Smooth muscle cell (in vitro differentiated cells): ENCODE results near the gene LANCL1. TPM values are rescaled to one million over a fixed set of nuclear protein-coding genes. Genes with fewer than 3 reads are reported as not detected.

Source experiments
- DNase-seq: peaks from one replicate; lab custom pipeline; 2025; ENCODE audit not compliant: unreplicated experiment; lab: John Stamatoyannopoulos, UW
- H2AFZ ChIP-seq: fragments of 200-600 bp; sonication (generic); 2 replicates; pipeline ENCODE4 v1.6.0; 2016; ENCODE audit warnings: antibody characterized with exemption, low read depth, mild to moderate bottlenecking
- H3F3A ChIP-seq: fragments of 200-600 bp; sonication (generic); 2 replicates; pipeline ENCODE4 v1.6.0; 2017; ENCODE audit warnings: antibody characterized with exemption, low read depth
- H3K27ac ChIP-seq: fragments of 200-600 bp; sonication (generic); 2 replicates; pipeline ENCODE4 v1.5.1; 2016; ENCODE audit warnings: low read depth, mild to moderate bottlenecking
- H3K27me3 ChIP-seq: fragments of 200-600 bp; sonication (generic); 2 replicates; pipeline ENCODE4 v1.6.1; 2016; ENCODE audit warnings: low read depth, mild to moderate bottlenecking
- H3K36me3 ChIP-seq: fragments of 200-600 bp; sonication (generic); 2 replicates; pipeline ENCODE4 v1.5.1; 2016; ENCODE audit warnings: low read depth
- H3K4me1 ChIP-seq: fragments of 200-600 bp; sonication (generic); 2 replicates; pipeline ENCODE4 v1.5.1; 2016; ENCODE audit warnings: low read depth
- H3K4me2 ChIP-seq: fragments of 200-600 bp; sonication (generic); 2 replicates; pipeline ENCODE4 v1.6.0; 2016; ENCODE audit warnings: mild to moderate bottlenecking
- H3K4me3 ChIP-seq: fragments of 200-600 bp; sonication (generic); 2 replicates; pipeline ENCODE4 v1.5.1; 2016; ENCODE audit warnings: mild to moderate bottlenecking
- H3K79me2 ChIP-seq: fragments of 200-600 bp; sonication (generic); 2 replicates; pipeline ENCODE4 v1.6.0; 2016; ENCODE audit warnings: low read depth, mild to moderate bottlenecking
- H3K9ac ChIP-seq: fragments of 200-600 bp; sonication (generic); 2 replicates; pipeline ENCODE4 v1.6.0; 2016; ENCODE audit warnings: low read depth
- H3K9me3 ChIP-seq: fragments of 200-600 bp; sonication (generic); replicated peaks from 2 replicates; pipeline ENCODE4 v1.5.1; 2016; ENCODE audit warnings: low read depth
- H4K20me1 ChIP-seq: fragments of 200-600 bp; sonication (generic); 2 replicates; pipeline ENCODE4 v1.6.0; 2016; ENCODE audit warnings: low read depth
- WGBS: methylation state at CpG from one replicate; pipeline ENCODE4 v1.1.7; 2016; ENCODE audit warnings: low lambda C conversion rate; 5-methylcytosine and 5-hydroxymethylcytosine counted together
- polyA plus RNA-seq: library from polyadenylated mRNA; unstranded; fragments of >200 nt; fragmentation: Nextera tagmentation; extraction: Ambion mirVana; gene quantifications from 2 replicates; pipeline ENCODE4 v1.2.1, GENCODE V29; 2016
- total RNA-seq: library from RNA; depleted of rRNA; stranded (reverse); fragments of >200 nt; gene quantifications from 2 replicates; pipeline ENCODE4 v1.2.3, GENCODE V29; 2014
- TF ChIP-seq, protein P1 (sequence below): fragments of 200-600 bp; sonication (generic); IDR thresholded peaks from 2 replicates; pipeline ENCODE4 v1.5.1; 2017; ENCODE audit warnings: borderline replicate concordance, mild to moderate bottlenecking, antibody characterized with exemption; ENCODE audit not compliant: insufficient read depth, poor library complexity, severe bottlenecking

LANCL1 gene
- total and polyA plus RNA-seq, 2 experiments from 2014 or later, result 14.7 to 43.7 TPM

DNA sequence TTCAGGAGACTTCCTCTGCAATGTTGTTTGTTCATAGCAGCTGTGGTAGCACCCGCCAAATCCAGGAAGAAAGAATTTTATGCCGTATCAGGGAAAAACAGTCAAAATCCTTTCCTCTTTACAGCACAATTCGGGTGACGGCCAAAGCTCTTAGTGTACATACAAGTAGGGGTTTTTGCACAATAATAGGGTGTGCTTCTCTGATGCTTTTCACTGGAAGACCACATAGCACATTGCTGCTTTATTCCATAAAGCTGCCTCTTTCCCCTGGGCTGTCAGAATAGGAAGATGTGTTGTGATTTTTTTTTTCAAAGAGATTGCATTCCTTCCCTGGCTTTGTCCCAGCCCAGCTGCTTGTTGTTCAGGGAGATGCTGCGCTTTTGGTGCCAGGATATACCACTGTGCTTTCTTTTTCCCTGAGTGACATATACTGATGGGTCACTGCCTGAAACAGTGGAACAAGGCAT is 27.2 kb upstream of the LANCL1 start:
- DNase-seq, result no peak
- Histone ChIP-seq H4K20me1 (no peaks in the 10 kb centered on the region), H3K36me3 (no peaks in the 10 kb centered on the region), H3K4me2 (no peak overlapping the region), H3K79me2 (no peaks in the 10 kb centered on the region), H3K27me3 (no peaks in the 10 kb centered on the region), H2AFZ (no peak overlapping the region), H3K4me1 (no peaks in the 10 kb centered on the region), H3F3A (no peaks in the 10 kb centered on the region), H3K4me3 (no peak overlapping the region), H3K27ac (no peak overlapping the region), H3K9ac (no peak overlapping the region), H3K9me3 (no peaks in the 10 kb centered on the region)
- WGBS, result 87% methylated on average over 5 of the region's 5 CpGs
- TF ChIP-seq, protein P1, sequence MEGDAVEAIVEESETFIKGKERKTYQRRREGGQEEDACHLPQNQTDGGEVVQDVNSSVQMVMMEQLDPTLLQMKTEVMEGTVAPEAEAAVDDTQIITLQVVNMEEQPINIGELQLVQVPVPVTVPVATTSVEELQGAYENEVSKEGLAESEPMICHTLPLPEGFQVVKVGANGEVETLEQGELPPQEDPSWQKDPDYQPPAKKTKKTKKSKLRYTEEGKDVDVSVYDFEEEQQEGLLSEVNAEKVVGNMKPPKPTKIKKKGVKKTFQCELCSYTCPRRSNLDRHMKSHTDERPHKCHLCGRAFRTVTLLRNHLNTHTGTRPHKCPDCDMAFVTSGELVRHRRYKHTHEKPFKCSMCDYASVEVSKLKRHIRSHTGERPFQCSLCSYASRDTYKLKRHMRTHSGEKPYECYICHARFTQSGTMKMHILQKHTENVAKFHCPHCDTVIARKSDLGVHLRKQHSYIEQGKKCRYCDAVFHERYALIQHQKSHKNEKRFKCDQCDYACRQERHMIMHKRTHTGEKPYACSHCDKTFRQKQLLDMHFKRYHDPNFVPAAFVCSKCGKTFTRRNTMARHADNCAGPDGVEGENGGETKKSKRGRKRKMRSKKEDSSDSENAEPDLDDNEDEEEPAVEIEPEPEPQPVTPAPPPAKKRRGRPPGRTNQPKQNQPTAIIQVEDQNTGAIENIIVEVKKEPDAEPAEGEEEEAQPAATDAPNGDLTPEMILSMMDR, result no peak

DNA sequence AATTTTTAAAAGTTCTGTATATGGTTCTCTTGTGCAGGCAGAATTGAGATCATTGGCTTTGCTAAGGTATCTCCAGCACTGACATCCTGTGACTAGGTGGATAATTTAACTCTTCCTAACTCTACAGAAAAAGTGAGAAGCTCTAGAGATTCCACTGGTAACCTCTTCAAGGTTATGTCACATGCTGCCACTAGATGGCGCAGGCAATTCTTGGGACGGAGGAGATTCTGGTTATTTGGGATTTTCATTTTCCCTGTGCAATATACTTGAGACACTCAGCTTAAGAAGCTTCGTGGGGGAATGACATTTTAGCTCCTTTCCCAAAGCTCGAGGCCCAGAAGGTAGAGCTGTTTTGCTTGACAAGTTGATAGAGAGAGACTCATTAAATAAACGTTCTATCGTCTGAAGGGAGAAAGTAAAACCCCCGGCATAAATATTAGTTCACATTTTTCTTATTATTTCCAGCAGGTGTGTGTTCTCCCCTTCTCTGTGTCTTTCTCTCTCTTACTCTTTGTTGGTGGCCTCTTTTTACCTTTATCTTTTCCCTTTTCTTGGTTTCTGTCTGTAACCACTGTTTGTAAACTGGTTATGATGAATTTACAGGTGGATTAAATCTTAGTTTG is 26.6 kb upstream of the LANCL1 start:
- no peak overlapping the region for H3K4me3 ChIP-seq
- 42% methylated on average over 7 of the region's 7 CpGs for WGBS
- no peaks in the 10 kb centered on the region for H3K36me3 ChIP-seq
- no peak overlapping the region for H3K27ac ChIP-seq
- H3K4me2 ChIP-seq, result no peak overlapping the region
- no peak for DNase-seq
- TF ChIP-seq, protein P1, result peak; percentile 91
- H4K20me1 ChIP-seq, result no peaks in the 10 kb centered on the region
- no peaks in the 10 kb centered on the region for H3F3A ChIP-seq
- H3K9me3 ChIP-seq, result no peaks in the 10 kb centered on the region
- H3K9ac ChIP-seq, result no peak overlapping the region
- no peaks in the 10 kb centered on the region for H3K27me3 ChIP-seq
- no peaks in the 10 kb centered on the region for H3K4me1 ChIP-seq
- H2AFZ ChIP-seq, result peak overlapping the region; percentile 30
- H3K79me2 ChIP-seq, result no peaks in the 10 kb centered on the region

DNA sequence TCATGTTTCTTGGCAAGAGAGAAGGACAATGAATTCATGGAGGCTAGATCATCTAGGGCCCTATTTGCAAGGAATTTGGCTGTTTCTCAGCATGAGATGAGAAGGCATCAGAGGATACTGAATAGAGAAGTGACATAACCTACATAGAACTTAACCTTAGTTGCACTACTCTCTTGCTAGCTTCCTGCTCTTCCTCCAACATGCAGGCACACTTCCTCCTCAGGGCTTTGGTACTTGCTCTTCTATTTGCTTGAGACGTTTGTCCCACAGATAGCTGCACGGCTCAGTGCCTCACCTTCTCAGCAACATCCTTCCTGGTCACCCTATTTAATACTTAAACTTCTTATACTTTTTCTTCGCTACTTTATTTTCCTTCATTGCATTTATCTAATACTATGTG is 20.0 kb upstream of the LANCL1 start:
- no peak for DNase-seq
- no peaks in the 10 kb centered on the region for H3K79me2 ChIP-seq
- no peak overlapping the region for H3K4me3 ChIP-seq
- H3K27ac ChIP-seq, result no peak overlapping the region
- WGBS, result 89% methylated on average over 3 of the region's 3 CpGs
- no peaks in the 10 kb centered on the region for H3K9me3 ChIP-seq
- H3K4me2 ChIP-seq, result no peak overlapping the region
- no peaks in the 10 kb centered on the region for H3K36me3 ChIP-seq
- TF ChIP-seq, protein P1, result no peak
- no peaks in the 10 kb centered on the region for H3K27me3 ChIP-seq
- H3F3A ChIP-seq, result no peaks in the 10 kb centered on the region
- no peaks in the 10 kb centered on the region for H4K20me1 ChIP-seq
- H3K4me1 ChIP-seq, result no peaks in the 10 kb centered on the region
- no peak overlapping the region for H3K9ac ChIP-seq
- no peak overlapping the region for H2AFZ ChIP-seq

DNA sequence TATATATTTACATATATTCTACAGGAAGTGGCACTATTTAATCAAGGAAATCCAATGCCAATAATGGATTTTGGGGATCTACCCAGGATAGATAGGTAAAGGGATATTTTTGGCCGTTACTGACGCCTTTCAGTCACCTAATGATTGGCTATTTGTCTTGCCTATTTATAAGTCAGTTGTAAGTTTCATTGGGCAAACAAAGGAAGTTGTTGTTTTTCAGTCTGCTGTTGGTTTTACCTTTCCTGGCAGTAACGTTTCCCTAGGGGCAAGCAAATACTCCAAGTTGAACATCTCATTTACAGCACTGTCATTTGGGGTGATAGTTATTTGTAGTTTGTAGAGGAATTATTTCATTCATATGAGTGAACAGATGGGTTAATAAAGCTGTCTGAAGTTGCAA is 17.0 kb upstream of the LANCL1 start:
- no peak overlapping the region for H3K4me2 ChIP-seq
- H3K4me1 ChIP-seq, result no peaks in the 10 kb centered on the region
- H3F3A ChIP-seq, result no peaks in the 10 kb centered on the region
- H3K9ac ChIP-seq, result no peak overlapping the region
- no peak overlapping the region for H3K4me3 ChIP-seq
- no peaks in the 10 kb centered on the region for H3K79me2 ChIP-seq
- H3K9me3 ChIP-seq, result no peaks in the 10 kb centered on the region
- no peak for DNase-seq
- H2AFZ ChIP-seq, result no peak overlapping the region
- H3K36me3 ChIP-seq, result no peaks in the 10 kb centered on the region
- H3K27ac ChIP-seq, result no peak overlapping the region
- TF ChIP-seq, protein P1, result no peak
- no peaks in the 10 kb centered on the region for H3K27me3 ChIP-seq
- no peaks in the 10 kb centered on the region for H4K20me1 ChIP-seq
- 85% methylated on average over 3 of the region's 3 CpGs for WGBS
